Testis (tissue), 3 donors: ENCODE data around the gene KAT2B. TPM values are rescaled to one million over a fixed set of nuclear protein-coding genes. Genes with fewer than 3 reads are reported as not detected.

Experiments
- DNase-seq: peaks from one replicate; pipeline ENCODE4 v3.0.0-alpha.2; 2019
- H3K27ac ChIP-seq, 2 donors: fragments of 200-600 bp; sonication (generic); one replicate each; pipeline ENCODE4 v1.5.1; 2019
- H3K27me3 ChIP-seq: fragments of 200-600 bp; sonication (generic); one replicate; pipeline ENCODE4 v1.5.1; 2019
- H3K36me3 ChIP-seq: fragments of 200-600 bp; sonication (generic); one replicate; pipeline ENCODE4 v1.5.1; 2017; ENCODE audit warnings: low read depth; ENCODE audit errors: missing control alignments
- H3K4me1 ChIP-seq: fragments of 200-600 bp; sonication (generic); one replicate; pipeline ENCODE4 v1.5.1; 2019
- H3K4me3 ChIP-seq, 2 donors: fragments of 200-600 bp; sonication (generic); one replicate each; pipeline ENCODE4 v1.5.1; 2017 to 2019
- H3K9me3 ChIP-seq: fragments of 200-600 bp; sonication (generic); one replicate; pipeline ENCODE4 v1.5.1; 2017
- CTCF ChIP-seq, 3 experiments: fragments of 450-650 bp in 2 of 3; fragments of 200-600 bp in 1 of 3; sonication (generic) in 1 of 3; IDR thresholded peaks; one replicate each; pipeline ENCODE4 v1.5.1; 2016 to 2019; ENCODE audit warnings: antibody characterized with exemption in 3 of 3, mild to moderate bottlenecking in 2 of 3, moderate library complexity in 1 of 3
- POLR2A ChIP-seq: fragments of 450-650 bp; IDR thresholded peaks from one replicate; pipeline ENCODE4 v1.6.1; 2017; ENCODE audit warnings: antibody characterized with exemption, mild to moderate bottlenecking, moderate library complexity
- WGBS, 2 donors: methylation state at CpG; one replicate each; pipeline ENCODE4 v1.1.5; 2018; 5-methylcytosine and 5-hydroxymethylcytosine counted together
- intact Hi-C: fragments of 100-400 bp; cut with DNase I; formaldehyde crosslinking; loops from one replicate; pipeline ENCODE4 v1.15.1; 2023; ENCODE audit warnings: low total_unique reads
- polyA plus RNA-seq: library from polyadenylated mRNA; stranded (reverse); fragments of 350-450 nt; fragmentation: Illumina TruSeq; extraction: RNeasy Lipid Tissue Mini Kit (QIAGEN cat#74804); gene quantifications from one replicate; pipeline ENCODE4 v1.2.3, GENCODE V29; 2014; ENCODE audit warnings: low read depth, low replicate concordance; ENCODE audit not compliant: insufficient read depth
- total RNA-seq, 2 donors: library from RNA; depleted of rRNA; stranded (reverse); fragments of >200 nt; gene quantifications; one replicate each; pipeline ENCODE4 v1.2.3, GENCODE V29; 2016

Gene KAT2B
- total and polyA plus RNA-seq, 3 donors from 2014 or later, result 5.3 to 9.9 (median 6.5) TPM

GRCh38 chr3:20073683-20074082, 33.4 kb downstream of the KAT2B start:
- Histone ChIP-seq H3K36me3 (no peaks in the 10 kb centered on the region), H3K27me3 (no peaks in the 10 kb centered on the region), H3K4me1 (no peaks in the 10 kb centered on the region), H3K9me3 (no peaks in the 10 kb centered on the region), H3K4me3 (no peak overlapping the region), H3K27ac (no peak overlapping the region)
- DNase-seq, result no peak
- no peak for TF ChIP-seq CTCF (IDR thresholded peaks at IDR 0.05)
- intact Hi-C loops, result no loop called here
- 80 to 81% methylated on average over 4 of the region's 4 CpGs for WGBS, 2 donors

GRCh38 chr3:20074226-20075063, 34.2 kb downstream of the KAT2B start:
- no peaks in the 10 kb centered on the region for H3K4me1 ChIP-seq
- H3K27me3 ChIP-seq, result no peaks in the 10 kb centered on the region
- no peaks in the 10 kb centered on the region for H3K36me3 ChIP-seq
- no peaks in the 10 kb centered on the region for H3K9me3 ChIP-seq
- H3K4me3 ChIP-seq, result no peak overlapping the region
- TF ChIP-seq CTCF (IDR thresholded peaks at IDR 0.05) (no peak), POLR2A (no peak)
- no peak overlapping the region for H3K27ac ChIP-seq
- intact Hi-C loops, result no loop called here
- no peak for DNase-seq
- 97 to 99% methylated on average over 6 of the region's 6 CpGs for WGBS, 2 donors

- 87 to 89% methylated on average over 5 of the region's 5 CpGs for WGBS, 2 donors
- intact Hi-C loops, result no loop called here
- TF ChIP-seq POLR2A, result no peak
- TF ChIP-seq CTCF (IDR thresholded peaks at IDR 0.05), result no peak
- Histone ChIP-seq H3K4me1 (no peaks in the 10 kb centered on the region), H3K9me3 (no peaks in the 10 kb centered on the region), H3K4me3 (no peak overlapping the region), H3K27me3 (no peaks in the 10 kb centered on the region), H3K36me3 (no peaks in the 10 kb centered on the region), H3K27ac (no peak overlapping the region)
- DNase-seq, result no peak
Measured at GRCh38 chr3:20075197-20075596, 35.0 kb downstream of the KAT2B start.

GRCh38 chr3:20076296-20076997, 36.2 kb downstream of the KAT2B start:
- WGBS, 2 donors, result 72 to 84% methylated on average over 6 of the region's 6 CpGs
- H3K9me3 ChIP-seq, result no peaks in the 10 kb centered on the region
- no peak overlapping the region for H3K27ac ChIP-seq
- no peaks in the 10 kb centered on the region for H3K36me3 ChIP-seq
- no peaks in the 10 kb centered on the region for H3K4me1 ChIP-seq
- TF ChIP-seq CTCF (IDR thresholded peaks at IDR 0.05) (no peak), POLR2A (no peak)
- no peaks in the 10 kb centered on the region for H3K27me3 ChIP-seq
- intact Hi-C loops, result no loop called here
- no peak overlapping the region for H3K4me3 ChIP-seq
- DNase-seq, result no peak
